Spleen (tissue), 11 donors: ENCODE results near the gene REP15. TPM values are rescaled to one million over a fixed set of nuclear protein-coding genes. Genes with fewer than 3 reads are reported as not detected.

Experiments
- DNase-seq: peaks from one replicate; pipeline ENCODE4 v3.0.0-alpha.2; 2020
- H3K27ac ChIP-seq, 8 donors: fragments of 200-600 bp; sonication (generic) in 7 of 8; 1 replicate in 4 of 8; 2 replicates in 4 of 8; pipeline versions ENCODE4 v1.5.0 to v1.8.0; 2016 to 2021; ENCODE audit warnings: inconsistent platforms in 4 of 8, mild to moderate bottlenecking in 4 of 8, moderate library complexity in 1 of 8
- H3K27me3 ChIP-seq, 7 donors: fragments of 200-600 bp; sonication (generic) in 6 of 7; replicated peaks in 1 of 7; 1 replicate in 4 of 7; 2 replicates in 3 of 7; pipeline versions ENCODE4 v1.5.0 to v1.8.0; 2016 to 2021; ENCODE audit warnings: inconsistent platforms in 3 of 7, mild to moderate bottlenecking in 1 of 7
- H3K36me3 ChIP-seq, 6 donors: fragments of 200-600 bp; sonication (generic) in 5 of 6; 1 replicate in 4 of 6; 2 replicates in 2 of 6; pipeline versions ENCODE4 v1.5.0 to v1.8.0; 2016 to 2021; ENCODE audit warnings: inconsistent platforms in 2 of 6
- H3K4me1 ChIP-seq, 6 donors: fragments of 200-600 bp; sonication (generic) in 5 of 6; 1 replicate in 3 of 6; 2 replicates in 3 of 6; pipeline versions ENCODE4 v1.5.0 to v1.8.0; 2016 to 2021; ENCODE audit warnings: inconsistent platforms in 3 of 6
- H3K4me3 ChIP-seq, 8 donors: fragments of 200-600 bp; sonication (generic) in 7 of 8; 1 replicate in 4 of 8; 2 replicates in 4 of 8; pipeline versions ENCODE4 v1.5.0 to v1.8.0; 2016 to 2021; ENCODE audit warnings: inconsistent platforms in 4 of 8, mild to moderate bottlenecking in 4 of 8, moderate library complexity in 2 of 8
- H3K9me3 ChIP-seq, 8 donors: fragments of 200-600 bp; sonication (generic) in 7 of 8; 1 replicate in 4 of 8; 2 replicates in 4 of 8; pipeline versions ENCODE4 v1.5.0 to v1.8.0; 2016 to 2021; ENCODE audit warnings: inconsistent platforms in 4 of 8
- POLR2A ChIP-seq, 3 donors: fragments of 450-650 bp; IDR thresholded peaks; one replicate each; pipeline ENCODE4 v1.5.1; 2017; ENCODE audit warnings: antibody characterized with exemption in 3 of 3, mild to moderate bottlenecking in 1 of 3
- POLR2AphosphoS5 ChIP-seq, 3 donors: sonication (generic); formaldehyde crosslinking; IDR thresholded peaks; one replicate each; pipeline ENCODE4 v1.5.1; 2017; ENCODE audit warnings: antibody characterized with exemption in 3 of 3
- WGBS, 5 donors: extraction: QIAGEN DNeasy Blood & Tissue Kit in 3 of 5; methylation state at CpG; one replicate each; pipeline versions ENCODE4 v1.1.5 to v1.1.7; 2013 to 2018; 5-methylcytosine and 5-hydroxymethylcytosine counted together
- intact Hi-C: fragments of 100-400 bp; cut with DNase I; formaldehyde crosslinking; loops from one replicate; pipeline ENCODE4 v1.15.0; 2023; ENCODE audit warnings: low total_unique reads
- polyA plus RNA-seq, 3 donors: library from polyadenylated mRNA; stranded (reverse); fragments of 200-250 nt; gene quantifications; one replicate each; pipeline ENCODE4 v1.2.1, GENCODE V29; 2013
- total RNA-seq, 7 donors: library from RNA; depleted of rRNA in 3 of 7; stranded (reverse); fragments of >200 nt in 3 of 7; fragmentation: NEBNext Ultra II Directional in 4 of 7; extraction: Animal tissue kit (Norgen Biotek cat#: 25700) in 4 of 7; gene quantifications; one replicate each; pipeline versions ENCODE4 v1.1.0 to v1.2.1, GENCODE V29; 2016 to 2021
- TF ChIP-seq, protein P1 (sequence below), 11 experiments: fragments of 200-600 bp in 7 of 11; fragments of 450-650 bp in 4 of 11; sonication (generic) in 4 of 11; IDR thresholded peaks in 8 of 11; conservative IDR thresholded peaks in 3 of 11; 1 replicate in 7 of 11; 2 replicates in 4 of 11; pipeline versions ENCODE4 v1.4.0 to v1.8.0; 2016 to 2021; ENCODE audit warnings: antibody characterized with exemption in 11 of 11, inconsistent platforms in 4 of 11, mild to moderate bottlenecking in 1 of 11
- donor health status: healthy with polysubstance abuse.
- donor health status: DM: no; HTN: no; CAD: no; lungs with moderate emphysema.
- donor health status: DM: no; HTN: no; CAD: no.
- donor health status: Bipolar disorder and iron deficiency.
- donor health status: healthy.
- donor health status: DM: no; HTN: no; CAD: no.
- donor health status: DM: yes; HTN: yes; CAD: no.

REP15 gene
- total and polyA plus RNA-seq, 10 donors, result 0.89 to 5.4 (median 2.8) TPM

DNA sequence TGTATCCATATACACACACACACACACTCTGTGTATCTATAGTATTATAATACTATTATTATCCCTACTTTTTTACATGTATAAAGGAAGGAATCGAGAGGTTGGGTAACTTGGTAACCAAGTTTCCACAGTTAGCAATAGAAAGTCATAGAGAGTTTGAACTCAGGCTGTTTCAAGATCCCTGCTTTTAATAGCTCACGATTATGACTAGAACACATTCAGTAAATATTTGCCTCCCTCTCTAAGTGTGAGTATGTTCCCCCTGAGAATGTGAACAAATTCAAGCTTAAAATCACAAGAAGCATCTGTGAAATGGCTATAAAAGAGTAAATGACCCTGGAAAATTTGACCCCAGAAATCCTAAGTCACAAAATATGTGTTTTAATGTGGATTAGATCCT, 11.0 kb upstream of the REP15 start:
- DNase-seq, result no peak
- WGBS, 5 donors, result 60 to 89% (median 74%) methylated on average over 2 of the region's 2 CpGs
- Histone ChIP-seq H3K4me3 (no peak overlapping the region), H3K36me3 (peaks cover 3 to 91% (median 60%) of the 10 kb centered on the region in 6 donors), H3K4me1 (no peaks in the 10 kb centered on the region), H3K27me3 (no peaks in the 10 kb centered on the region), H3K9me3 (no peaks in the 10 kb centered on the region), H3K27ac (no peak overlapping the region)
- TF ChIP-seq POLR2AphosphoS5 (IDR thresholded peaks at IDR 0.05), result no peak
- TF ChIP-seq POLR2A (IDR thresholded peaks at IDR 0.05), result no peak
- TF ChIP-seq, protein P1, sequence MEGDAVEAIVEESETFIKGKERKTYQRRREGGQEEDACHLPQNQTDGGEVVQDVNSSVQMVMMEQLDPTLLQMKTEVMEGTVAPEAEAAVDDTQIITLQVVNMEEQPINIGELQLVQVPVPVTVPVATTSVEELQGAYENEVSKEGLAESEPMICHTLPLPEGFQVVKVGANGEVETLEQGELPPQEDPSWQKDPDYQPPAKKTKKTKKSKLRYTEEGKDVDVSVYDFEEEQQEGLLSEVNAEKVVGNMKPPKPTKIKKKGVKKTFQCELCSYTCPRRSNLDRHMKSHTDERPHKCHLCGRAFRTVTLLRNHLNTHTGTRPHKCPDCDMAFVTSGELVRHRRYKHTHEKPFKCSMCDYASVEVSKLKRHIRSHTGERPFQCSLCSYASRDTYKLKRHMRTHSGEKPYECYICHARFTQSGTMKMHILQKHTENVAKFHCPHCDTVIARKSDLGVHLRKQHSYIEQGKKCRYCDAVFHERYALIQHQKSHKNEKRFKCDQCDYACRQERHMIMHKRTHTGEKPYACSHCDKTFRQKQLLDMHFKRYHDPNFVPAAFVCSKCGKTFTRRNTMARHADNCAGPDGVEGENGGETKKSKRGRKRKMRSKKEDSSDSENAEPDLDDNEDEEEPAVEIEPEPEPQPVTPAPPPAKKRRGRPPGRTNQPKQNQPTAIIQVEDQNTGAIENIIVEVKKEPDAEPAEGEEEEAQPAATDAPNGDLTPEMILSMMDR (IDR thresholded peaks at IDR 0.05 in 8 of 11, conservative IDR thresholded peaks at IDR 0.05 in 3 of 11), result no peak
- intact Hi-C loops, result no loop called here

DNA sequence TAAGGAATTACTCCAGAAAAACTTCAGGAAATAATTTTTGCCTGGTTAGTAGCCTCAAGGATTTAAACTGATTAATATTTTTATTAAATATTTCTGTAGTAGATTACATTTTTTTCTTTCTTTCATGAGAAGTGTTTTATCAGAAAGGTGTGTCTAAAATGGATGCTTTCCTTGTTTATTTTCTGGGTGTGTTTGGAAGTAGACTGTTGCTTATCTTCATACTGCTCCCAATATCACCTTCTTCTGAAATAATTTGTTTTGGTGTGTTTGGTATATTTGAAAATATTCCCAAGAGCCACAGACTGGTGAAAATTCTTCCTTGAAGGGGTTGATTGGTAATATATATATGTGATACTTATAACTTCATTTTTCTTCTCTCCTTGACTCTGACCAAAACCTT, 10.1 kb upstream of the REP15 start:
- no peak for DNase-seq
- Histone ChIP-seq H3K9me3 (no peaks in the 10 kb centered on the region), H3K4me1 (no peaks in the 10 kb centered on the region), H3K36me3 (peaks cover 3 to 91% (median 64%) of the 10 kb centered on the region in 6 donors), H3K27ac (no peak overlapping the region), H3K27me3 (no peaks in the 10 kb centered on the region), H3K4me3 (no peak overlapping the region)
- intact Hi-C loops, result no loop called here
- TF ChIP-seq, protein P1 (IDR thresholded peaks at IDR 0.05 in 8 of 11, conservative IDR thresholded peaks at IDR 0.05 in 3 of 11), result no peak
- TF ChIP-seq POLR2A (IDR thresholded peaks at IDR 0.05) (no peak), POLR2AphosphoS5 (IDR thresholded peaks at IDR 0.05) (no peak)

- 87 to 98% (median 95%) methylated on average over 3 of the region's 3 CpGs for WGBS, 5 donors
- Histone ChIP-seq H3K4me3 (no peak overlapping the region), H3K27me3 (no peaks in the 10 kb centered on the region), H3K27ac (no peak overlapping the region), H3K36me3 (peaks cover 3 to 91% (median 72%) of the 10 kb centered on the region in 6 donors), H3K4me1 (no peaks in the 10 kb centered on the region), H3K9me3 (no peaks in the 10 kb centered on the region)
- no peak for DNase-seq
- intact Hi-C loops, result no loop called here
- TF ChIP-seq, protein P1 (IDR thresholded peaks at IDR 0.05 in 8 of 11, conservative IDR thresholded peaks at IDR 0.05 in 3 of 11), result no peak
- no peak for TF ChIP-seq POLR2AphosphoS5 (IDR thresholded peaks at IDR 0.05)
Measured at GRCh38 chr12:27688671-27689070, 7.6 kb upstream of the REP15 start.

DNA sequence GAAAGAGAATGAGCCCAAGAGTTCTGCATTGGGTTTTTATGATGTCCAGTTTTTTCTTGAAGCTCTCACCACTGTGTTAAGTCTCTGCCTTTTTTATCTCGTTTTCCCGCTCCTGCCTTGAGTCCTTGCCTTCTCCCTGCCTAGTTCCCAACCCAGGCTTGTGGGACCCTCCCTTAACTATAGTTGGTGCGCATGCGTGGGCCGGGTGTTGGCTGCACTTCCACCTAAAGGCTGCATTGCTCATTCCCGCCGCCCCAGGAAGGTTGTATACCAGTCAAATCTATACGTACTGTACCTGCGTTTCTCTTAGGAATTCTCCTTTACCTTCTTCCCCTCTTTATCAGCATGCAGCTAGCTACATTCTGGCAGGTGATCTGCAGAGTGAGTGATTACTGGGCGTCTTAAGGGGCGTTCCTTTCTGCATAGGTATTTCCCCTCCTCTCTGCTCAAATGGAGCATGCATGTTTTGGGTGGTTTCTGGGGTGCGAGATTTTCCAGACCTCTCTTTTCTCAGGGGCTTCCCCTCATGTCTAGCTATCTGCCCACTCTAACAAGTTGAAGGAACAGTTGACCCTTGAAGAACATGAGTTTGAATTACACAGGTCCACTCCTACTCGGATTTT, 6.6 kb upstream of the REP15 start:
- H3K36me3 ChIP-seq, result peaks cover 3 to 93% (median 70%) of the 10 kb centered on the region in 6 donors

More for the DNA sequence above, 6.6 kb upstream of the REP15 start:
- TF ChIP-seq POLR2A (IDR thresholded peaks at IDR 0.05) (no peak), POLR2AphosphoS5 (IDR thresholded peaks at IDR 0.05) (no peak)
- TF ChIP-seq, protein P1 (IDR thresholded peaks at IDR 0.05 in 8 of 11, conservative IDR thresholded peaks at IDR 0.05 in 3 of 11), result no peak
- 81 to 94% (median 90%) methylated on average over 13 of the region's 13 CpGs for WGBS, 5 donors
- Histone ChIP-seq H3K4me1 (no peaks in the 10 kb centered on the region), H3K27ac (no peak overlapping the region), H3K27me3 (no peaks in the 10 kb centered on the region), H3K4me3 (no peak overlapping the region), H3K9me3 (no peaks in the 10 kb centered on the region)
- intact Hi-C loops, result no loop called here
- no peak for DNase-seq
